Ammon's horn (tissue), 1 donor: Measurements from ENCODE around the gene SLC40A1.

Experiments used
- DNase-seq: peaks from one replicate; pipeline ENCODE4 v3.0.0-alpha.2; 2016; ENCODE audit warnings: low spot score

SLC40A1 gene

GRCh38 chr2:189540551-189540950, 40.0 kb downstream of the SLC40A1 start:
- DNase-seq: no peak

DNA sequence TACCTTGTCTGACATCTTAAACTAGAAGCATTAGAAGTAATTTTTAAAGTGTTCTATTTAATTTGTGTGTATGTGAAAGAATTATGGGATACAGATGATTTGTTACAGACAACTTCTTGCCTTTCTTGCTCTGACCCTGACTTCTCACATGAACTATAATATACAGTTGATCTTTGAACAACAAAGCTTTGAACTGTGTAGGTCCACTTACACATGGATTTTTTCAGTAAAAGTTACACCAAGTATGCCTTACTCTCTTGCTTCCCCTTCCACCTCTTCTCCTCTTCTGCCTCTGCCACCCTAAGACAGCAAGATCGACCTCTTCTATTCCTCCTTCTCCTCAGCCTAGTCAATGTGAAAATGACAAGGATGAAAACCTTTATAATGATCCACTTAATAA, 42.2 kb downstream of the SLC40A1 start:
- no peak for DNase-seq

GRCh38 chr2:189536830-189537229, 43.8 kb downstream of the SLC40A1 start:
- DNase-seq: no peak

GRCh38 chr2:189534854-189535832, 45.4 kb downstream of the SLC40A1 start:
- DNase-seq: no peak

- no peak for DNase-seq
These were observed 47.1 kb downstream of the SLC40A1 start for GRCh38 chr2:189533288-189534035.

DNA sequence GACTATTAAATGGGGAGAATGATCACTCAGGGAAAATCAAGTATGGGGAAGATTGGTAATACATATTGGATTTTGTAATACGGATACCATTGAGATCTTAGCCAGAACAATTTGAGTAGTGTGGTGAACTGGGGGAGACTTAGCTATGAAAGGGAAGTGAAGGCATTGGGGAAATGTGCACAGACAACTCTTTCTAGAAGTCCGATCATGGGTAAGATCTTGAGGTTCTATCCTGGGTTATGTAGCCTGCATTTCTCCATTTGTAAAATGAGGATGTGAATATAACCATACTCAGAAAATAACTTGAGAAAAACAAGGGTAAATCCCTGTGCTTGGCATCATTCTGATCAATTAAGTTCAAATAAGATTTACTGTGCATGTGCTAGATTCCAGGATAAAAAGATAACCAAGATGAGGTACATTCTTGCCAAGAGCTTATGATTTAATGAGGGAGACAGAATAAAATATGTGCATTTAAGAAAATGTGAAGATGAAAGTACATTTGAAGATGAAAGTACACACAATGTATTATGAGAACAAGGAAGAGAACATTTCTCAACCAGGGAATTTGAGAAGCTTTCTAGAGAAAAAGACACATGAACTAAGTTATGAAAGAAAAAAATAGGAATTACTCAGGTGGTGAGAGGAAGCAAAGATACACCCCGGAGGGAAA, 49.5 kb downstream of the SLC40A1 start:
- DNase-seq: peak; percentile 24

- DNase-seq: no peak
These were observed 52.0 kb downstream of the SLC40A1 start for GRCh38 chr2:189528617-189529016.

DNA sequence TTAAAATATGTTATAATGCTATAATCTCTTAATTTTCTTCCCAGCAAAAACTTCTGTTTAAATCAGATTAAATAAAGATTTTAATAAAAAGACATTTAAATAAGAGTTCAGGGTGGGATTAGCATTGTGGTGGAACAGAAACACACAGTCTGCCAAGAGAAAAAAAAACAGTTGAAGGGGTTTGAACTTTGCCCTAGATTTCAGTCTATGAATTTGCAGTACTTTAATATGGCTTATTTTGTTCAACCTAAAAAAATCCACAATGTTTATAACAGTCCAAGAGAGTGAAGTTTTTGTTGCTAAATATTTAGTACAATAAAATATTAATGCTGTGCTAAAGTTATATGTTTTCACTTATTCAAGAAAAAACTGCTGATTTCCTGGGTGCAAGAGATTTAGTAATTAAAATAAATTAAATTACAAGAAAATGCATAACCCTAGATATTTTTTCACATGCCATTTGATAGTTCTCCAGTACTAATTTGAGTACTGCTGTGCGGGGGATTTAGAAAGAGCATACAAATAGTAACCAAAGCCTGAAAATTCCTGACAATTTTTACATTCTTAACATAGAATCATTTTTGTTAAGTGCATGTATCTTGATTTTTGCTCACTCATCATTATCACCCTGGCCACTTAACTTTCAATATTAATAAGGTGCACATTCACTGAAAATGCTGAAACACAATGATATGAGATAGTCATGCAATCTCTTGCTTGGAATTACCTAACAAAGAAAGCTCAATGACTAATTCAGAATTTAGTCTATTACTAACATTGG, 52.6 kb downstream of the SLC40A1 start:
- no peak for DNase-seq

DNA sequence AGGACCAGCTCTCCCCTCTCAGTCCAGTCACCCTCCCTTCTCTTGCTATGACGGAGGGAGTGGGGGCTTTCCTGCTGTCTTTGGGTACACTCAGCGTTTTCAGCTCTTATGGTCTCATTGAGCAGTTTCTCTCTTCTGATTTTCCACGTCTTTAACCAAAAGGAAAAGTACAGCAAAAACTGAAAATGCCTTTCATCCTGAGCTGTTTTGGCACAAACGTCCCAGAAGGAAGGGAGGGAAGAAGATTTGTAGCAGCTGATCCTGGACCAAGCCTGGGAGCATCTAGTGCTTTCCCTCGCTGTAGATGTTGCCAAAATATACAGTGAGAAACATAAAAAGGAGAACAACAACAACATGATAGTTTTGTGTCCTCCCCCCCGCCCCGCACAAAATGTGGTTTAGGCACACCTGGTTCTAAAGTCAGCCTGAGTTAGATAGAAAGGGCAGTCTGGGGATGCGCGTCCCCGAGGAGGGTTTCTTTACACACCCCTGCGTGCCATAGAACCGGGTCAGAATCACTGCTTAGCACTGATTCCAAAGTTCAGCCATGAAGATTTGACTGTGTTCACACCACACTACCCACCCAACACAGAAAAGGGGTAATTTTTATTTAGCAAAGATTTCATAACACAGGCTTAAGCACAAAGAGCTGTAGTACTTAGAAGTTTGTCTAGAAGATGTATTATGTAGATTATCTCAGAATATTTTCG, 53.4 kb downstream of the SLC40A1 start:
- no peak for DNase-seq

- DNase-seq: no peak
These were observed 54.3 kb downstream of the SLC40A1 start for GRCh38 chr2:189526241-189526640.

GRCh38 chr2:189524746-189525145, 55.8 kb downstream of the SLC40A1 start:
- DNase-seq: no peak

- no peak for DNase-seq
These were observed 58.0 kb downstream of the SLC40A1 start for GRCh38 chr2:189522435-189523151.

- DNase-seq: no peak
These were observed 58.7 kb downstream of the SLC40A1 start for GRCh38 chr2:189521699-189522434.

GRCh38 chr2:189519631-189520387, 60.8 kb downstream of the SLC40A1 start:
- DNase-seq: no peak

GRCh38 chr2:189517847-189518535, 62.6 kb downstream of the SLC40A1 start:
- no peak for DNase-seq

DNA sequence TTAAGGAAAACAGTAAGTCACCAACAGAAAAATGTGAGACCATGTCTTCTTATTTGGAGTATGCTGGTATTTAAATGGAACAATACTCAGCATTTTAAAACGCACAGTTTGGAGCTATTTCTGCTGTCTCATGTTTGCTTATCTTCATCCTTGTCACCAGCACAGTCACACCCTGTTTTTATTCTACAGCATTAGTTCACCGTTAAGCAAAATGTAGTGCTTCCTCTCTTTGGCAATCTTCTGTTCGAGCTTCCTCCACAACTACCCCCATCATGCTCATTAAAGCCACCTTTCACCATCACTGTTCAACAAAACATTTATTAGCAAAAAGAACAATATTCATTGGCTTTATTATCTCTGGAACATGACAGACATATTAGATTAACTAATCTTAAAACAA, 64.0 kb downstream of the SLC40A1 start:
- DNase-seq: no peak

GRCh38 chr2:189515264-189515663, 65.3 kb downstream of the SLC40A1 start:
- no peak for DNase-seq

DNA sequence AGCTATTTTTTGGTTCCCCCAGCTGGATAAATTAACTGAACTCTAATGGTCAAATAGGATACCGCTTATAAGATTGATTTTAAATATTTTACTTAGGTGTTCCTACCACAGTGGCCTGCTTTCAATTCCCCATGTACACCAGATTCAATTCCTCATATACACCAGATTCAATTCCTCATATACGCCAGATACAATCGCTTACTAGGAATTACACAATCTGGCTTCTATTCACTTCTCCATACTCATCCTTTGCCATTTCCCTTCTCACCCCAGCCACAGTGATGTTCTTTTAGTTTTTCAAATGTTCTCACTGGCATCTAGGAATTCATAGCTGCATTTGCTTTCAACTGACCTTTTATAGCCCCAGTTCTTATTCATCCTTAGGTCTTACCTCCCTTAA, 66.5 kb downstream of the SLC40A1 start:
- DNase-seq: peak; percentile 60
